ENCODE measurements around the gene PDE2A. TPM values are rescaled to one million over a fixed set of nuclear protein-coding genes. Genes with fewer than 3 reads are reported as not detected.

Gene PDE2A
- 1.3 TPM for total RNA-seq

- DNase-seq (ENCODE audit: low read depth in 2 of 3, low spot score in 2 of 3) = no peak
These were observed at the start of gene PDE2A for GRCh38 chr11:72673943-72674828. Gene PDE2A (minus strand): TSS chr11:72674422. CDS start chr11:72674207, 215 bp downstream.

- DNase-seq (ENCODE audit: low read depth in 2 of 3, low spot score in 2 of 3) = no peak
These were observed 49.3 kb upstream of the PDE2A start for GRCh38 chr11:72723508-72723907.

- DNase-seq (ENCODE audit: low read depth in 2 of 3, low spot score in 2 of 3) = peak; percentile 77 to 94 (median 90)
These were observed 48.0 kb upstream of the PDE2A start for GRCh38 chr11:72722050-72722748.

GRCh38 chr11:72721689-72722049, 47.4 kb upstream of the PDE2A start:
- peak in 1 of 3 donors; percentile 32 for DNase-seq (ENCODE audit: low read depth in 2 of 3, low spot score in 2 of 3)

GRCh38 chr11:72721276-72721675, 47.1 kb upstream of the PDE2A start:
- no peak for DNase-seq (ENCODE audit: low read depth in 2 of 3, low spot score in 2 of 3)

GRCh38 chr11:72720784-72721183, 46.6 kb upstream of the PDE2A start:
- DNase-seq (ENCODE audit: low read depth in 2 of 3, low spot score in 2 of 3) = no peak

- DNase-seq (ENCODE audit: low read depth in 2 of 3, low spot score in 2 of 3) = no peak
These were observed 45.8 kb upstream of the PDE2A start for GRCh38 chr11:72720047-72720446.

- no peak for DNase-seq (ENCODE audit: low read depth in 2 of 3, low spot score in 2 of 3)
These were observed 45.3 kb upstream of the PDE2A start for GRCh38 chr11:72719551-72719950.

- DNase-seq (ENCODE audit: low read depth in 2 of 3, low spot score in 2 of 3) = no peak
These were observed 44.9 kb upstream of the PDE2A start for GRCh38 chr11:72719144-72719543.

GRCh38 chr11:72718101-72718501, 43.9 kb upstream of the PDE2A start:
- DNase-seq (ENCODE audit: low read depth in 2 of 3, low spot score in 2 of 3) = no peak

- DNase-seq (ENCODE audit: low read depth in 2 of 3, low spot score in 2 of 3) = no peak
These were observed 42.7 kb upstream of the PDE2A start for GRCh38 chr11:72716788-72717435.

- DNase-seq (ENCODE audit: low read depth in 2 of 3, low spot score in 2 of 3) = no peak
These were observed 42.1 kb upstream of the PDE2A start for GRCh38 chr11:72716290-72716689.

- DNase-seq (ENCODE audit: low read depth in 2 of 3, low spot score in 2 of 3) = no peak
These were observed 38.6 kb upstream of the PDE2A start for GRCh38 chr11:72712841-72713240.

- DNase-seq (ENCODE audit: low read depth in 2 of 3, low spot score in 2 of 3) = no peak
These were observed 38.0 kb upstream of the PDE2A start for GRCh38 chr11:72712168-72712751.

GRCh38 chr11:72711141-72711540, 36.9 kb upstream of the PDE2A start:
- DNase-seq (ENCODE audit: low read depth in 2 of 3, low spot score in 2 of 3) = no peak

GRCh38 chr11:72710278-72710677, 36.1 kb upstream of the PDE2A start:
- DNase-seq (ENCODE audit: low read depth in 2 of 3, low spot score in 2 of 3) = no peak

GRCh38 chr11:72709478-72710238, 35.4 kb upstream of the PDE2A start:
- no peak for DNase-seq (ENCODE audit: low read depth in 2 of 3, low spot score in 2 of 3)

GRCh38 chr11:72707032-72707431, 32.8 kb upstream of the PDE2A start:
- no peak for DNase-seq (ENCODE audit: low read depth in 2 of 3, low spot score in 2 of 3)

GRCh38 chr11:72706579-72706978, 32.4 kb upstream of the PDE2A start:
- no peak for DNase-seq (ENCODE audit: low read depth in 2 of 3, low spot score in 2 of 3)

All from hematopoietic multipotent progenitor cell (in vitro differentiated cells).